HepG2 (cell line): ENCODE data around the gene GGCT. TPM values are rescaled to one million over a fixed set of nuclear protein-coding genes. Genes with fewer than 3 reads are reported as not detected.

ENCODE experiments used
- ATRX ChIP-seq: sonication (generic); formaldehyde crosslinking; IDR thresholded peaks from 2 replicates; pipeline ENCODE4 v1.4.0; 2020; ENCODE audit warnings: missing genetic modification reagents, borderline replicate concordance
- CBX5 ChIP-seq: sonication (generic); formaldehyde crosslinking; IDR thresholded peaks from 2 replicates; pipeline ENCODE4 v1.4.0; 2020; ENCODE audit warnings: missing genetic modification reagents, borderline replicate concordance
- FIP1L1 ChIP-seq: fragments of 200-400 bp; formaldehyde crosslinking; IDR thresholded peaks from 2 replicates; pipeline ENCODE4 v1.6.1; 2018; ENCODE audit warnings: low read depth, mild to moderate bottlenecking, low read length, moderate library complexity, borderline replicate concordance; ENCODE audit not compliant: insufficient read depth
- HINFP ChIP-seq: sonication (generic); formaldehyde crosslinking; IDR thresholded peaks from 2 replicates; pipeline ENCODE4 v1.4.0; 2020; ENCODE audit warnings: low read depth, mild to moderate bottlenecking, missing genetic modification reagents
- NBN ChIP-seq: fragments of 450-650 bp; conservative IDR thresholded peaks from 2 replicates; pipeline ENCODE4 v1.6.1; 2017
- REST ChIP-seq, 2 experiments: IDR thresholded peaks; 2 replicates each; pipeline ENCODE4 v1.6.1; 2011 to 2012; ENCODE audit warnings: low read length in 2 of 2, borderline replicate concordance in 1 of 2, low read depth in 1 of 2, mild to moderate bottlenecking in 1 of 2, moderate library complexity in 1 of 2
- SCMH1 ChIP-seq: sonication (generic); formaldehyde crosslinking; IDR thresholded peaks from 2 replicates; pipeline ENCODE4 v1.9.0; 2021; ENCODE audit warnings: missing genetic modification reagents, mild to moderate bottlenecking, borderline replicate concordance
- SIN3A ChIP-seq: IDR thresholded peaks from 2 replicates; pipeline ENCODE4 v1.6.1; 2011; ENCODE audit warnings: low read depth, mild to moderate bottlenecking, control low read depth, low read length, borderline replicate concordance
- USF2 ChIP-seq, 2 experiments: sonication (generic) in 1 of 2; formaldehyde crosslinking in 1 of 2; IDR thresholded peaks; 2 replicates each; pipeline versions ENCODE4 v1.5.1 to v1.6.1; 2011 to 2020; ENCODE audit warnings: borderline replicate concordance in 1 of 2, low read depth in 1 of 2, low read length in 1 of 2, mild to moderate bottlenecking in 1 of 2, missing genetic modification reagents in 1 of 2, moderate library complexity in 1 of 2
- ZNF235 ChIP-seq: sonication (generic); formaldehyde crosslinking; IDR thresholded peaks from 2 replicates; pipeline ENCODE4 v1.8.1; 2023; ENCODE audit warnings: mild to moderate bottlenecking, missing genetic modification reagents, borderline replicate concordance
- ZNF546 ChIP-seq: sonication (generic); formaldehyde crosslinking; conservative IDR thresholded peaks from 2 replicates; pipeline ENCODE4 v1.8.1; 2023; ENCODE audit warnings: mild to moderate bottlenecking, missing genetic modification reagents
- ZNF850 ChIP-seq: sonication (generic); formaldehyde crosslinking; conservative IDR thresholded peaks from 2 replicates; pipeline ENCODE4 v1.9.0; 2021; ENCODE audit warnings: mild to moderate bottlenecking, missing genetic modification reagents
- polyA plus RNA-seq, 8 experiments: library from polyadenylated mRNA; depleted of rRNA in 3 of 8; stranded (reverse) in 7 of 8; unstranded in 1 of 8; fragments of >200 nt; fragmentation: Illumina TruSeq in 4 of 8; extraction: Trizol in 4 of 8; gene quantifications; 2 replicates each; pipeline versions ENCODE4 v1.2.1 to v1.2.3, GENCODE V29; 2011 to 2016; ENCODE audit warnings: low read depth in 4 of 8, missing spikeins in 1 of 8, mixed read lengths in 1 of 8; ENCODE audit not compliant: insufficient read depth in 1 of 8
- total RNA-seq, 5 experiments: library from RNA; depleted of rRNA; stranded (reverse); fragments of >200 nt; fragmentation: Illumina TruSeq; extraction: Trizol; gene quantifications; 2 replicates each; pipeline ENCODE4 v1.2.3, GENCODE V29; 2016; ENCODE audit warnings: low read depth in 1 of 5

Gene GGCT
- total and polyA plus RNA-seq, 2 of the 13 experiments (the other 11 are each of a cell fraction or from before 2014, with no cell fraction given) = 19.5 to 78.3 TPM

- no peak for TF ChIP-seq REST (IDR thresholded peaks at IDR 0.05; ENCODE audit: borderline replicate concordance in 1 of 2, low read depth in 1 of 2, low read length in 2 of 2)
- TF ChIP-seq CBX5 (CRISPR knock-in tag) = no peak
- no peak for TF ChIP-seq ZNF235 (CRISPR knock-in tag)
- TF ChIP-seq NBN = no peak
- no peak for TF ChIP-seq SIN3A
- no peak for TF ChIP-seq SCMH1
- TF ChIP-seq HINFP (CRISPR knock-in tag) = no peak
- no peak for TF ChIP-seq ATRX
- TF ChIP-seq FIP1L1 = no peak
- TF ChIP-seq ZNF850 (CRISPR knock-in tag) = no peak
- TF ChIP-seq ZNF546 (CRISPR knock-in tag) = no peak
- TF ChIP-seq USF2 (IDR thresholded peaks at IDR 0.05; ENCODE audit: low read depth, low read length) = no peak
- no peak for TF ChIP-seq USF2 (CRISPR knock-in tag; IDR thresholded peaks at IDR 0.05; ENCODE audit: borderline replicate concordance)
Measured at GRCh38 chr7:30514177-30514576, 9.5 kb upstream of the GGCT start (continued).
